Neuronal stem cell (in vitro differentiated cells): ENCODE results near the gene OR52B6.

Experiments
- DNase-seq: peaks from one replicate; pipeline ENCODE4 v3.0.0-alpha.2; 2013; ENCODE audit warnings: low spot score
- H2AFZ ChIP-seq: one replicate; pipeline ENCODE4 v1.6.1; 2013; ENCODE audit warnings: mild to moderate bottlenecking, low read length, inconsistent platforms
- H2AK5ac ChIP-seq: 2 replicates; pipeline ENCODE4 v1.6.1; 2013; ENCODE audit warnings: low read depth, mild to moderate bottlenecking, inconsistent platforms, low read length, moderate library complexity, mixed read lengths
- H2BK120ac ChIP-seq: 2 replicates; pipeline ENCODE4 v1.6.1; 2013; ENCODE audit warnings: low read depth, mild to moderate bottlenecking, inconsistent platforms, low read length, moderate library complexity, mixed read lengths
- H2BK12ac ChIP-seq: one replicate; pipeline ENCODE4 v1.6.1; 2013; ENCODE audit warnings: low read length, inconsistent platforms
- H2BK15ac ChIP-seq: 2 replicates; pipeline ENCODE4 v1.6.1; 2013; ENCODE audit warnings: mild to moderate bottlenecking, low read length, inconsistent platforms, mixed read lengths
- H2BK5ac ChIP-seq: one replicate; pipeline ENCODE4 v1.6.1; 2013; ENCODE audit warnings: inconsistent platforms, mild to moderate bottlenecking, low read length, moderate library complexity
- H3K14ac ChIP-seq: one replicate; pipeline ENCODE4 v1.6.1; 2013; ENCODE audit warnings: low read length, inconsistent platforms
- H3K18ac ChIP-seq: 2 replicates; pipeline ENCODE4 v1.6.1; 2013; ENCODE audit warnings: low read length, inconsistent platforms
- H3K23ac ChIP-seq: 2 replicates; pipeline ENCODE4 v1.6.1; 2013; ENCODE audit warnings: low read depth, mild to moderate bottlenecking, mixed read lengths, low read length, inconsistent platforms; ENCODE audit not compliant: poor library complexity
- H3K27ac ChIP-seq: replicated peaks from 3 replicates; pipeline ENCODE4 v1.5.1; 2013; ENCODE audit warnings: low read length, inconsistent platforms
- H3K27me3 ChIP-seq, 3 experiments: 2 replicates each; pipeline ENCODE4 v1.6.1; 2013; ENCODE audit warnings: low read length in 3 of 3, mild to moderate bottlenecking in 2 of 3, inconsistent platforms in 1 of 3, low read depth in 1 of 3, mixed read lengths in 1 of 3, moderate library complexity in 1 of 3; ENCODE audit not compliant: control insufficient read depth in 3 of 3, insufficient read depth in 3 of 3
- H3K36me3 ChIP-seq, 2 donors: replicated peaks in 1 of 2; 2 replicates each; pipeline ENCODE4 v1.6.1; 2013; ENCODE audit warnings: low read length in 2 of 2; ENCODE audit not compliant: control insufficient read depth in 2 of 2, insufficient read depth in 2 of 2
- H3K4ac ChIP-seq: 2 replicates; pipeline ENCODE4 v1.6.1; 2013; ENCODE audit warnings: inconsistent platforms, mild to moderate bottlenecking, low read length, moderate library complexity
- H3K4me1 ChIP-seq, 2 donors: 1 replicate in 1 of 2; 2 replicates in 1 of 2; pipeline ENCODE4 v1.6.1; 2013; ENCODE audit warnings: low read length in 2 of 2, low read depth in 1 of 2; ENCODE audit not compliant: control insufficient read depth in 2 of 2, insufficient read depth in 1 of 2
- H3K4me2 ChIP-seq: one replicate; pipeline ENCODE4 v1.6.1; 2013; ENCODE audit warnings: mild to moderate bottlenecking, low read length, inconsistent platforms; ENCODE audit not compliant: insufficient read depth, poor library complexity, severe bottlenecking
- H3K4me3 ChIP-seq, 2 donors: 2 replicates each; pipeline ENCODE4 v1.5.1; 2013; ENCODE audit warnings: low read length in 2 of 2, mild to moderate bottlenecking in 2 of 2, inconsistent platforms in 1 of 2, moderate library complexity in 1 of 2
- H3K79me1 ChIP-seq: one replicate; pipeline ENCODE4 v1.6.1; 2013; ENCODE audit warnings: low read depth, mild to moderate bottlenecking, inconsistent platforms, low read length, moderate library complexity
- H3K9ac ChIP-seq: one replicate; pipeline ENCODE4 v1.6.1; 2013; ENCODE audit warnings: mild to moderate bottlenecking, low read depth, low read length, inconsistent platforms; ENCODE audit not compliant: poor library complexity
- H3K9me3 ChIP-seq, 2 donors: replicated peaks in 1 of 2; 2 replicates each; pipeline versions ENCODE3 to v1.6.1; 2013; ENCODE audit warnings: low read length in 2 of 2, mild to moderate bottlenecking in 2 of 2, inconsistent platforms in 1 of 2, low read depth in 1 of 2, mixed read lengths in 1 of 2, moderate library complexity in 1 of 2; ENCODE audit not compliant: control insufficient read depth in 2 of 2, insufficient read depth in 1 of 2
- H4K8ac ChIP-seq: one replicate; pipeline ENCODE4 v1.6.1; 2013; ENCODE audit warnings: low read depth, mild to moderate bottlenecking, inconsistent platforms, low read length, moderate library complexity
- H4K91ac ChIP-seq: one replicate; pipeline ENCODE4 v1.6.1; 2013; ENCODE audit warnings: low read length, low read depth, mild to moderate bottlenecking, inconsistent platforms; ENCODE audit not compliant: poor library complexity
- WGBS, 2 donors: extraction: QIAGEN DNeasy Blood & Tissue Kit; methylation state at CpG; one replicate each; pipeline ENCODE4 v1.1.7; 2013; ENCODE audit warnings: missing lambda C conversion rate in 2 of 2, mixed read lengths in 1 of 2; ENCODE audit not compliant: insufficient read length in 2 of 2, insufficient replicate concordance in 1 of 2; ENCODE audit errors: extremely low coverage in 2 of 2; 5-methylcytosine and 5-hydroxymethylcytosine counted together

The OR52B6 gene

GRCh38 chr11:5550440-5551095, 30.1 kb upstream of the OR52B6 start:
- no peak overlapping the region for H3K18ac ChIP-seq
- H2BK12ac ChIP-seq, result no peak overlapping the region
- no peak overlapping the region for H2AFZ ChIP-seq
- no peaks in the 10 kb centered on the region for H3K4me1 ChIP-seq
- no peak overlapping the region for H4K91ac ChIP-seq
- no peak overlapping the region for H3K4me2 ChIP-seq
- no peak overlapping the region for H2BK15ac ChIP-seq
- no CpG with 5 or more reads among the region's 5 CpGs for WGBS, 2 donors
- no peaks in the 10 kb centered on the region for H3K36me3 ChIP-seq
- H3K27me3 ChIP-seq, result no peaks in the 10 kb centered on the region
- no peak overlapping the region for H3K4ac ChIP-seq
- H3K4me3 ChIP-seq, result no peak overlapping the region
- no peak overlapping the region for H3K23ac ChIP-seq
- H3K27ac ChIP-seq, result no peak overlapping the region
- no peak overlapping the region for H3K14ac ChIP-seq
- H3K9ac ChIP-seq, result no peak overlapping the region
- DNase-seq, result no peak
- H2BK5ac ChIP-seq, result no peak overlapping the region
- no peak overlapping the region for H2BK120ac ChIP-seq
- H4K8ac ChIP-seq, result no peak overlapping the region
- H2AK5ac ChIP-seq, result no peak overlapping the region
- H3K9me3 ChIP-seq, result no peaks in the 10 kb centered on the region
- H3K79me1 ChIP-seq, result no peaks in the 10 kb centered on the region

GRCh38 chr11:5553343-5553742, 27.3 kb upstream of the OR52B6 start:
- H3K27me3 ChIP-seq, result no peaks in the 10 kb centered on the region
- no peak overlapping the region for H3K9ac ChIP-seq
- H3K4me2 ChIP-seq, result no peak overlapping the region
- H3K4me3 ChIP-seq, result no peak overlapping the region
- H4K8ac ChIP-seq, result no peak overlapping the region
- H3K9me3 ChIP-seq, result no peaks in the 10 kb centered on the region
- no peak overlapping the region for H2BK5ac ChIP-seq
- no peaks in the 10 kb centered on the region for H3K79me1 ChIP-seq
- no peak overlapping the region for H3K4ac ChIP-seq
- H3K23ac ChIP-seq, result no peak overlapping the region
- no peak overlapping the region for H4K91ac ChIP-seq
- no peaks in the 10 kb centered on the region for H3K36me3 ChIP-seq
- H3K14ac ChIP-seq, result no peak overlapping the region
- no peak for DNase-seq
- no peak overlapping the region for H2BK120ac ChIP-seq
- no peak overlapping the region for H2BK12ac ChIP-seq
- H3K4me1 ChIP-seq, result no peaks in the 10 kb centered on the region
- H2AK5ac ChIP-seq, result no peak overlapping the region
- H3K18ac ChIP-seq, result no peak overlapping the region
- H2AFZ ChIP-seq, result no peak overlapping the region
- H2BK15ac ChIP-seq, result no peak overlapping the region
- no peak overlapping the region for H3K27ac ChIP-seq

GRCh38 chr11:5556596-5557188, 24.0 kb upstream of the OR52B6 start:
- Histone ChIP-seq H2BK12ac (no peak overlapping the region), H3K27ac (no peak overlapping the region), H3K4me3 (no peak overlapping the region), H3K4ac (no peak overlapping the region), H2BK15ac (no peak overlapping the region), H3K4me1 (no peaks in the 10 kb centered on the region), H3K9me3 (no peaks in the 10 kb centered on the region), H2AFZ (no peak overlapping the region), H3K14ac (no peak overlapping the region), H2BK120ac (no peak overlapping the region), H4K91ac (no peak overlapping the region), H3K18ac (no peak overlapping the region), H3K4me2 (no peak overlapping the region), H3K23ac (no peak overlapping the region), H3K27me3 (no peaks in the 10 kb centered on the region), H3K79me1 (no peaks in the 10 kb centered on the region), H4K8ac (no peak overlapping the region), H2BK5ac (no peak overlapping the region), H2AK5ac (no peak overlapping the region), H3K36me3 (no peaks in the 10 kb centered on the region), H3K9ac (no peak overlapping the region)
- DNase-seq, result no peak
- WGBS, 2 donors, result no CpG with 5 or more reads among the region's 3 CpGs

- DNase-seq, result no peak
- no peaks in the 10 kb centered on the region for H3K4me1 ChIP-seq
- no peaks in the 10 kb centered on the region for H3K9me3 ChIP-seq
- no peak overlapping the region for H3K27ac ChIP-seq
- no peak overlapping the region for H3K18ac ChIP-seq
- H2BK120ac ChIP-seq, result no peak overlapping the region
- H3K9ac ChIP-seq, result no peak overlapping the region
- no CpG with 5 or more reads among the region's 3 CpGs for WGBS, 2 donors
- no peak overlapping the region for H2BK5ac ChIP-seq
- no peak overlapping the region for H2BK12ac ChIP-seq
- no peaks in the 10 kb centered on the region for H3K27me3 ChIP-seq
- H3K14ac ChIP-seq, result no peak overlapping the region
- no peak overlapping the region for H2BK15ac ChIP-seq
- H3K79me1 ChIP-seq, result no peaks in the 10 kb centered on the region
- no peak overlapping the region for H2AK5ac ChIP-seq
- no peak overlapping the region for H4K8ac ChIP-seq
- no peak overlapping the region for H3K4ac ChIP-seq
- H2AFZ ChIP-seq, result no peak overlapping the region
- H3K23ac ChIP-seq, result no peak overlapping the region
- H4K91ac ChIP-seq, result no peak overlapping the region
- H3K4me3 ChIP-seq, result no peak overlapping the region
- H3K36me3 ChIP-seq, result no peaks in the 10 kb centered on the region
- no peak overlapping the region for H3K4me2 ChIP-seq
Observed at GRCh38 chr11:5557751-5558150, 22.9 kb upstream of the OR52B6 start.
